Endothelial cell of umbilical vein (primary cell): ENCODE measurements around the gene ALG2. TPM values are rescaled to one million over a fixed set of nuclear protein-coding genes. Genes with fewer than 3 reads are reported as not detected.

Source experiments
- BruUV-seq: library from RNA; stranded (reverse); fragments of 400-500 nt; replicated peaks from 2 replicates; lab custom pipeline; 2021; lab: Mats Ljungman, UMichigan
- CTCF ChIA-PET: fragments of 300-600, 350-600 bp; sonication (Branson Sonifier 250); formaldehyde crosslinking; loops from one replicate; lab custom pipeline; 2021; ENCODE audit warnings: antibody characterized with exemption, inconsistent platforms; lab: Charles Lee
- POLR2A ChIA-PET: fragments of 300-600, 350-600 bp; sonication (Branson Sonifier 250); formaldehyde crosslinking; loops from one replicate; lab custom pipeline; 2021; ENCODE audit warnings: antibody characterized with exemption, inconsistent platforms; lab: Charles Lee
- DNase-seq: peaks from one replicate; pipeline ENCODE4 v3.0.0-alpha.2; 2011; ENCODE audit warnings: low read depth, low spot score
- FAIRE-seq: peaks from 2 replicates; lab custom pipeline; 2011; peaks lifted over from hg19 to GRCh38; lab: Jason Lieb, UNC
- H2AFZ ChIP-seq: 2 replicates; pipeline ENCODE4 v1.6.0; 2012; ENCODE audit warnings: low read depth, low read length, control low read depth, inconsistent platforms
- H3K27ac ChIP-seq: 2 replicates; pipeline ENCODE4 v1.5.1; 2011; ENCODE audit warnings: low read depth, mild to moderate bottlenecking, control low read depth, low read length, moderate library complexity; ENCODE audit not compliant: insufficient read depth
- H3K27me3 ChIP-seq, 2 experiments: 2 replicates each; pipeline versions ENCODE4 v1.6.0 to v1.6.1; 2011; ENCODE audit warnings: low read length in 2 of 2, mixed read lengths in 1 of 2; ENCODE audit not compliant: control insufficient read depth in 2 of 2, insufficient read depth in 2 of 2
- H3K36me3 ChIP-seq, 2 experiments: 2 replicates in 1 of 2; 3 replicates in 1 of 2; pipeline ENCODE4 v1.5.1; 2011; ENCODE audit warnings: low read length in 2 of 2, mild to moderate bottlenecking in 1 of 2, moderate library complexity in 1 of 2; ENCODE audit not compliant: control insufficient read depth in 2 of 2, insufficient read depth in 2 of 2; ENCODE audit errors: extremely low read depth in 1 of 2
- H3K4me1 ChIP-seq: 3 replicates; pipeline ENCODE4 v1.5.1; 2011; ENCODE audit warnings: mild to moderate bottlenecking, low read length; ENCODE audit not compliant: control insufficient read depth, insufficient read depth; ENCODE audit errors: extremely low read depth
- H3K4me2 ChIP-seq: 2 replicates; pipeline ENCODE4 v1.6.1; 2011; ENCODE audit warnings: low read length, control low read depth, mixed read lengths; ENCODE audit not compliant: insufficient read depth
- H3K4me3 ChIP-seq, 3 experiments: fragments of 200-600 bp in 1 of 3; sonication (generic), shearing (Covaris generic) in 1 of 3; replicated peaks in 1 of 3; 2 replicates each; pipeline ENCODE4 v1.5.1; 2011 to 2016; ENCODE audit warnings: control low read depth in 3 of 3, low read length in 3 of 3, mild to moderate bottlenecking in 2 of 3, inconsistent platforms in 1 of 3, low read depth in 1 of 3, moderate library complexity in 1 of 3; ENCODE audit not compliant: insufficient read depth in 1 of 3
- H3K79me2 ChIP-seq: 2 replicates; pipeline ENCODE4 v1.6.0; 2012; ENCODE audit warnings: low read length, inconsistent platforms; ENCODE audit not compliant: control insufficient read depth, insufficient read depth
- H3K9ac ChIP-seq: replicated peaks from 2 replicates; pipeline ENCODE3; 2011; ENCODE audit warnings: low read length, control low read depth; ENCODE audit not compliant: insufficient read depth; ENCODE audit errors: extremely low read depth
- H3K9me1 ChIP-seq: replicated peaks from 3 replicates; pipeline ENCODE4 v1.6.0; 2011; ENCODE audit warnings: mild to moderate bottlenecking, low read length; ENCODE audit not compliant: control insufficient read depth, insufficient read depth; ENCODE audit errors: extremely low read depth
- H3K9me3 ChIP-seq: replicated peaks from 2 replicates; pipeline ENCODE4 v1.5.1; 2012; ENCODE audit warnings: low read length, inconsistent platforms; ENCODE audit not compliant: control insufficient read depth, insufficient read depth
- H4K20me1 ChIP-seq: replicated peaks from 2 replicates; pipeline ENCODE3; 2011; ENCODE audit warnings: mild to moderate bottlenecking, low read length; ENCODE audit not compliant: control insufficient read depth, insufficient read depth; ENCODE audit errors: extremely low read depth
- CTCF ChIP-seq, 2 donors: IDR thresholded peaks; 1 replicate in 1 of 2; 2 replicates in 1 of 2; pipeline ENCODE4 v1.5.1; 2011; ENCODE audit warnings: low read length in 2 of 2, mild to moderate bottlenecking in 2 of 2, moderate library complexity in 2 of 2, control low read depth in 1 of 2, inconsistent platforms in 1 of 2, low read depth in 1 of 2; ENCODE audit not compliant: insufficient read depth in 1 of 2; ENCODE audit errors: extremely low read depth in 1 of 2
- EZH2 ChIP-seq: IDR thresholded peaks from 2 replicates; pipeline ENCODE4 v1.6.1; 2012; ENCODE audit warnings: borderline replicate concordance, low read depth, mild to moderate bottlenecking, moderate library complexity, low read length, inconsistent platforms; ENCODE audit not compliant: severe bottlenecking
- FOS ChIP-seq: IDR thresholded peaks from 2 replicates; pipeline ENCODE4 v1.6.1; 2011; ENCODE audit warnings: mild to moderate bottlenecking, low read length, moderate library complexity, borderline replicate concordance; ENCODE audit not compliant: insufficient read depth
- GATA2 ChIP-seq: IDR thresholded peaks from 2 replicates; pipeline ENCODE4 v1.7.0; 2011; ENCODE audit warnings: low read depth, mild to moderate bottlenecking, moderate library complexity, mixed read lengths, low read length; ENCODE audit not compliant: insufficient read length, insufficient read depth
- JUN ChIP-seq: IDR thresholded peaks from 2 replicates; pipeline ENCODE4 v1.6.1; 2011; ENCODE audit warnings: borderline replicate concordance, low read depth; ENCODE audit not compliant: insufficient read length, insufficient read depth
- MYC ChIP-seq: IDR thresholded peaks from one replicate; pipeline ENCODE4 v1.6.1; 2011; ENCODE audit warnings: mild to moderate bottlenecking, low read depth, low read length
- POLR2A ChIP-seq: IDR thresholded peaks from 2 replicates; pipeline ENCODE4 v1.6.1; 2012; ENCODE audit warnings: low read depth, mild to moderate bottlenecking, control low read depth, low read length
- POLR2AphosphoS5 ChIP-seq: IDR thresholded peaks from 2 replicates; pipeline ENCODE4 v1.6.1; 2012; ENCODE audit warnings: low read depth, mild to moderate bottlenecking, control low read depth, low read length, moderate library complexity; ENCODE audit not compliant: insufficient read depth
- dilution Hi-C: fragments of 300-500 bp; cut with MboI; formaldehyde crosslinking; loops from one replicate; pipeline ENCODE4 v1.15.0; 2019; ENCODE audit warnings: low sequenced_read_pairs; ENCODE audit not compliant: extremely low pct_ligation_motif_present
- intact Hi-C: fragments of 100-400 bp; cut with micrococcal nuclease; formaldehyde crosslinking; loops from one replicate; pipeline ENCODE4 v1.10.0; 2022
- polyA plus RNA-seq, 4 experiments: library from polyadenylated mRNA; depleted of rRNA in 3 of 4; stranded (reverse) in 3 of 4; unstranded in 1 of 4; fragments of >200 nt; gene quantifications; 2 replicates each; pipeline versions ENCODE4 v1.2.1 to v1.2.3, GENCODE V29; 2011 to 2012; ENCODE audit warnings: missing spikeins in 1 of 4
- total RNA-seq: library from RNA; stranded (reverse); gene quantifications from 2 replicates; pipeline ENCODE4 v1.2.3, GENCODE V29; 2021
- TF ChIP-seq, protein P1 (sequence below): IDR thresholded peaks from 2 replicates; pipeline ENCODE4 v1.6.1; 2011; ENCODE audit not compliant: insufficient read depth, insufficient read length

Gene ALG2
- total and polyA plus RNA-seq, 2 donors (not counting 3 experiments of a cell fraction or from before 2014, with no cell fraction given): 32.4 to 40.7 TPM

DNA sequence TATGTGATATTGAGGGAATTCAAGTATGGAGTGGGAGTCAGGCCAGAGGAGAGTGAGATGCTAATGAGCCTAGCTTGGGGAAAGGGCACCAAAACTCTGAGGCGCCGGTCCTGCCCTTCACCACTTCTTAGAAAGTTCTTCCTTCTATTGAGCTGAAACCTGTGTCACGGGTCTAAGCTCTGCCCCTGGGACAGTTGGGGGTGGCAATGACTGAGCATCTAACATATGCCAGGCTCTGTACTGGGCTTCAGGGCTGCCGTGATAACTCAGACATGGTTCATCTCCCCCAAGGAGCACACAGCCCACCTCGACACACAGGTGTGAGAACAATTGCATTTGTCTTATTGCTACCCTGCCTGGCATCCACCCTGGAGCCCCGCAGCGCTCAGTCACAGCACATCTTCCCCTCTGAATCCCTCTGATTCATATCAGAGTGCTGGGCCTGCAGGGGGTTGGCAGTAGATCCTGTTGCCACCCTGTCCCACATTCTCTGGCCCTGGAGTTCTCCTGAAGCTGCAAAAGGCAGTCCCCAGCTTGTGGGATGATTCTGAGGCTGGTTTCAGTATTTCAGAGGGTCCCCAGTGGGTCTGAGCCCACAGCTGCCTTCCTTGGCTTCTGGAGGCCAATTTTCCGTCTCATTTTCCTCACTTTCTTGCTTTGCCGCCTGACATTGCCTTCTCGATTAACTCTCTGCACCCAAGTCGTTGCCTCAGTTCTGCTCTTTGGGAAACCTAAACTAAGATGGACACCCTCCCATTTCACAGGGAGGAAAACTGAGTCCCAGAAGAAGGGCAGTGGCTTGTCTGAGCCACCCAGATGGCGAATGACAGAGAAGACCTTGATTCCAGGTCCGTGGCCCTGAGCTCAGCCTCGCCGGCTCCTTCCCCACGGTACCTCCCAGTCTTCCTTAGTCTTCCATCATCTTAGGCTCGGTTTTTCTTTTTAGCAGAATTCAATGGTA, 42.5 kb downstream of the ALG2 start:
- Histone ChIP-seq H3K4me3 (no peak overlapping the region), H3K27ac (no peak overlapping the region), H2AFZ (no peak overlapping the region), H3K27me3 (peaks cover 0 to 2% of the 10 kb centered on the region in 2 experiments), H3K36me3 (no peaks in the 10 kb centered on the region), H3K9me1 (no peaks in the 10 kb centered on the region), H3K79me2 (no peaks in the 10 kb centered on the region), H4K20me1 (no peaks in the 10 kb centered on the region), H3K4me1 (peaks cover 6% of the 10 kb centered on the region), H3K9ac (no peak overlapping the region), H3K4me2 (no peak overlapping the region), H3K9me3 (no peaks in the 10 kb centered on the region)
- TF ChIP-seq POLR2AphosphoS5 (no peak), MYC (no peak), GATA2 (no peak), JUN (no peak), POLR2A (no peak), CTCF (IDR thresholded peaks at IDR 0.05; ENCODE audit: extremely low read depth in 1 of 2, insufficient read depth in 1 of 2, low read depth in 1 of 2, low read length in 2 of 2) (no peak), FOS (no peak), EZH2 (no peak)
- TF ChIP-seq, protein P1, sequence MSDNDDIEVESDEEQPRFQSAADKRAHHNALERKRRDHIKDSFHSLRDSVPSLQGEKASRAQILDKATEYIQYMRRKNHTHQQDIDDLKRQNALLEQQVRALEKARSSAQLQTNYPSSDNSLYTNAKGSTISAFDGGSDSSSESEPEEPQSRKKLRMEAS: no peak
- ChIA-PET POLR2A (no interaction called here), CTCF (interaction anchor here (1.6 kb wide), 1 partner anchor 16 kb away, joined by 4 read pairs; no protein-coding TSS in a partner anchor)
- intact Hi-C loops (no loop called here), dilution Hi-C loops (no loop called here)
- no TSS peak for BruUV-seq
- DNase-seq (no peak), FAIRE-seq (no peak)
